Astrocyte (in vitro differentiated cells and primary cell): ENCODE measurements around the gene SPSB1.

Experiments used
- CTCF ChIP-seq: IDR thresholded peaks from 2 replicates; pipeline ENCODE4 v1.5.1; 2011; ENCODE audit warnings: low read depth, mild to moderate bottlenecking, inconsistent platforms, low read length, moderate library complexity; ENCODE audit not compliant: insufficient read depth
- EZH2 ChIP-seq: IDR thresholded peaks from 2 replicates; pipeline ENCODE4 v1.6.1; 2012; ENCODE audit warnings: mild to moderate bottlenecking, low read length, inconsistent platforms; ENCODE audit not compliant: insufficient read depth

DNA sequence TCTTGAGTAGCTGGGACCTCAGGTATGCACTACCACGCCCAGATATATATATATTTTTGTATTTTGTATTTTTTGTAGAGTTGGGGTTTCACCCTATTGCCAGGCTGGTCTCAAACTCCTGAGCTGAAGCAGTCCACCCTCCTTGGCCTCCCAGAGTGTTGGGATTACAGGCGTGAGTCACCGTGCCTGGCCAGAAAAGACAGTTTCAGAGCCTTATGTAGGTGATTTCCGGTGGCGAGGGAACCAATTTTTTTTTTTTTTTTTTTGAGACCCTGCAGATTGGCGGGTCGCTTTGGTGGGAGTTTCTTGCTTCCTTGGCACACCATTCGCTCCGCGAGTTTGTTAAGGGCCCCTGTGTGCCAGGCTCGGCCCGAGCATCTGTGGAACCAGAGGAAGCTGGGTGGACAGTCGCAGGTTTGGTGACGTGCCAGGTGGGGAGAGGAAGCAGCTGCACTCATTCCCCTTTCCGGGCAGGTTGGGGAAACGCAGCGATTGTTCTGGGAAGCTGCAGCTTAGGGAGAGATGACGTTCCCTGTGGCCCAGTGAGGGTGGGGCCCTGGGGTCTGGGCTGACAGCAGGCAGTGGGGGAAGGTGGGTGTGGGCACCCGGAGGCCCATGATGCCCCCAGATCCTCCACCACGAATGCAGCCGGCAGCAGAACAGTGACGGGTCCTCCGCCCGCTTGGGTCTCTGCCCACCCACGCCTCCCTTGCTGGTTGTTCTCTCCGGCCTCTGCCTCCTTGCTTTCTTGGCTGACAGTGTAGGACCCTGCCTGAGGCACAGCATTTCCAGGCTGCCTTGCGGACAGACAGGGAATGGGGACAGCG lies 25.1 kb downstream of the SPSB1 start:
- TF ChIP-seq CTCF = no peak
- no peak for TF ChIP-seq EZH2
